ENCODE results near the gene KLHL41. TPM values are rescaled to one million over a fixed set of nuclear protein-coding genes. Genes with fewer than 3 reads are reported as not detected.
"Not testable (repeated sequence)": the region's sequence is repeated elsewhere in the genome, so short reads cannot be mapped to it uniquely, and the experiment has no call there.

Gene KLHL41
- total RNA-seq, 4 donors from 2014 or later, result 0.13 to 0.98 (median 0.73) TPM

GRCh38 chr2:169510496-169510895 lies 994 bp downstream of the KLHL41 start:
- H3K4me3 ChIP-seq (ENCODE audit: low read depth, poor library complexity, severe bottlenecking), result no peak overlapping the region
- TF ChIP-seq CTCF (IDR thresholded peaks at IDR 0.05), result no peak
- TF ChIP-seq POLR2A (IDR thresholded peaks at IDR 0.05), result no peak
- 92 to 94% methylated on average over 4 of the region's 4 CpGs for WGBS, 2 donors

GRCh38 chr2:169511818-169512217 lies 2.3 kb downstream of the KLHL41 start:
- no peak for DNase-seq (ENCODE audit: low spot score in 2 of 2)
- intact Hi-C loops (cut with DNase I; ENCODE audit: low total_unique reads), result no loop called here
- WGBS, 2 donors, result 96 to 100% methylated on average over 1 of the region's 1 CpG
- no peak for TF ChIP-seq POLR2A (IDR thresholded peaks at IDR 0.05)
- TF ChIP-seq CTCF (IDR thresholded peaks at IDR 0.05), result no peak
- H3K4me3 ChIP-seq (ENCODE audit: low read depth, poor library complexity, severe bottlenecking), result no peak overlapping the region

More at GRCh38 chr2:169510496-169510895, 994 bp downstream of the KLHL41 start:
- intact Hi-C loops (cut with DNase I; ENCODE audit: low total_unique reads), result no loop called here
- DNase-seq (ENCODE audit: low spot score in 2 of 2), result no peak

- TF ChIP-seq CTCF (IDR thresholded peaks at IDR 0.05) (no peak), POLR2A (IDR thresholded peaks at IDR 0.05) (no peak)
- intact Hi-C loops (cut with DNase I; ENCODE audit: low total_unique reads), result no loop called here
- DNase-seq (ENCODE audit: low spot score in 2 of 2), result no peak
- WGBS, 2 donors, result 80 to 88% methylated on average over 2 of the region's 2 CpGs
- H3K4me3 ChIP-seq (ENCODE audit: low read depth, poor library complexity, severe bottlenecking), result no peak overlapping the region
Measured at GRCh38 chr2:169512525-169512924, 3.0 kb downstream of the KLHL41 start.

- no peak for TF ChIP-seq CTCF (IDR thresholded peaks at IDR 0.05)
- TF ChIP-seq POLR2A (IDR thresholded peaks at IDR 0.05), result no peak
- intact Hi-C loops (cut with DNase I; ENCODE audit: low total_unique reads), result no loop called here
Measured at GRCh38 chr2:169513094-169513493, 3.6 kb downstream of the KLHL41 start.

GRCh38 chr2:169513926-169514325 lies 4.4 kb downstream of the KLHL41 start:
- H3K4me3 ChIP-seq (ENCODE audit: low read depth, poor library complexity, severe bottlenecking), result no peak overlapping the region
- no peak for DNase-seq (ENCODE audit: low spot score in 2 of 2)
- intact Hi-C loops (cut with DNase I; ENCODE audit: low total_unique reads), result no loop called here
- TF ChIP-seq CTCF (IDR thresholded peaks at IDR 0.05) (no peak), POLR2A (IDR thresholded peaks at IDR 0.05) (no peak)
- WGBS, 2 donors, result 74 to 86% methylated on average over 3 of the region's 3 CpGs

More at GRCh38 chr2:169513094-169513493, 3.6 kb downstream of the KLHL41 start:
- no peak overlapping the region for H3K4me3 ChIP-seq (ENCODE audit: low read depth, poor library complexity, severe bottlenecking)
- 96 to 97% methylated on average over 1 of the region's 1 CpG for WGBS, 2 donors
- no peak for DNase-seq (ENCODE audit: low spot score in 2 of 2)

- DNase-seq (ENCODE audit: low spot score in 2 of 2); H3K4me3 ChIP-seq (ENCODE audit: low read depth, poor library complexity, severe bottlenecking); intact Hi-C loops (cut with DNase I; ENCODE audit: low total_unique reads): not testable (repeated sequence)
- 93 to 94% methylated on average over 7 of the region's 7 CpGs for WGBS, 2 donors
Measured at GRCh38 chr2:169514758-169515157, 5.3 kb downstream of the KLHL41 start.

GRCh38 chr2:169516488-169516995 lies 7.0 kb downstream of the KLHL41 start:
- intact Hi-C loops (cut with DNase I; ENCODE audit: low total_unique reads); DNase-seq (ENCODE audit: low spot score in 2 of 2); H3K4me3 ChIP-seq (ENCODE audit: low read depth, poor library complexity, severe bottlenecking): not testable (repeated sequence)
- 93 to 95% methylated on average over 10 of the region's 10 CpGs for WGBS, 2 donors
